Glutamatergic neuron (in vitro differentiated cells): ENCODE results near the gene LAMC2. TPM values are rescaled to one million over a fixed set of nuclear protein-coding genes. Genes with fewer than 3 reads are reported as not detected.

ENCODE experiments used
- DNase-seq: peaks from one replicate; pipeline ENCODE4 v3.0.0; 2022
- H3K27ac Mint-ChIP-seq: one replicate; pipeline ENCODE4 v1.8.0; 2020; ENCODE audit warnings: mild to moderate bottlenecking, mixed read lengths, inconsistent platforms; ENCODE audit not compliant: unreplicated experiment
- H3K27me3 Mint-ChIP-seq: one replicate; pipeline ENCODE4 v1.8.0; 2020; ENCODE audit warnings: mild to moderate bottlenecking, moderate library complexity, mixed read lengths, inconsistent platforms; ENCODE audit not compliant: unreplicated experiment
- H3K36me3 Mint-ChIP-seq: one replicate; pipeline ENCODE4 v1.8.0; 2020; ENCODE audit warnings: mild to moderate bottlenecking, mixed read lengths, inconsistent platforms; ENCODE audit not compliant: unreplicated experiment
- H3K4me1 Mint-ChIP-seq: one replicate; pipeline ENCODE4 v1.8.0; 2020; ENCODE audit warnings: mild to moderate bottlenecking, low read depth, mixed read lengths, inconsistent platforms; ENCODE audit not compliant: unreplicated experiment
- H3K4me3 Mint-ChIP-seq: one replicate; pipeline ENCODE4 v1.8.0; 2020; ENCODE audit warnings: mild to moderate bottlenecking, mixed read lengths, inconsistent platforms; ENCODE audit not compliant: unreplicated experiment
- H3K9me3 Mint-ChIP-seq: one replicate; pipeline ENCODE4 v1.8.0; 2020; ENCODE audit warnings: mild to moderate bottlenecking, moderate library complexity, mixed read lengths, inconsistent platforms; ENCODE audit not compliant: unreplicated experiment
- CTCF ChIP-seq: fragments of 200-600 bp; sonication (generic); IDR thresholded peaks from one replicate; pipeline ENCODE4 v1.5.0; 2021; ENCODE audit not compliant: partially characterized antibody, unreplicated experiment
- total RNA-seq: library from RNA; stranded (reverse); fragmentation: NEBNext Ultra II Directional; extraction: Animal tissue kit (Norgen Biotek cat#: 25700); gene quantifications from one replicate; pipeline ENCODE4 v1.2.1, GENCODE V29; 2021; ENCODE audit not compliant: unreplicated experiment

Gene LAMC2
- total RNA-seq, 1 donor from 2014 or later, result 2.8 TPM

GRCh38 chr1:183166454-183166853 is 19.6 kb upstream of the LAMC2 start:
- Mint-ChIP-seq H3K4me1 (peaks cover 3% of the 10 kb centered on the region), H3K27ac (no peak overlapping the region), H3K36me3 (no peaks in the 10 kb centered on the region), H3K27me3 (no peaks in the 10 kb centered on the region), H3K4me3 (no peak overlapping the region), H3K9me3 (no peaks in the 10 kb centered on the region)
- no peak for TF ChIP-seq CTCF
- DNase-seq, result no peak

GRCh38 chr1:183167676-183168075 is 18.4 kb upstream of the LAMC2 start:
- DNase-seq, result no peak
- Mint-ChIP-seq H3K36me3 (no peaks in the 10 kb centered on the region), H3K27me3 (peaks cover 2% of the 10 kb centered on the region)

GRCh38 chr1:183168308-183168707 is 17.8 kb upstream of the LAMC2 start:
- no peak overlapping the region for H3K4me3 Mint-ChIP-seq
- peaks cover 3% of the 10 kb centered on the region for H3K4me1 Mint-ChIP-seq
- H3K9me3 Mint-ChIP-seq, result no peaks in the 10 kb centered on the region
- TF ChIP-seq CTCF, result no peak
- H3K36me3 Mint-ChIP-seq, result no peaks in the 10 kb centered on the region
- no peak overlapping the region for H3K27ac Mint-ChIP-seq
- peaks cover 2% of the 10 kb centered on the region for H3K27me3 Mint-ChIP-seq
- no peak for DNase-seq

More at GRCh38 chr1:183167676-183168075, 18.4 kb upstream of the LAMC2 start:
- no peaks in the 10 kb centered on the region for H3K9me3 Mint-ChIP-seq
- H3K4me3 Mint-ChIP-seq, result no peak overlapping the region
- TF ChIP-seq CTCF, result no peak
- peaks cover 3% of the 10 kb centered on the region for H3K4me1 Mint-ChIP-seq
- H3K27ac Mint-ChIP-seq, result no peak overlapping the region

GRCh38 chr1:183173828-183174227 is 12.2 kb upstream of the LAMC2 start:
- Mint-ChIP-seq H3K36me3 (no peaks in the 10 kb centered on the region), H3K27ac (no peak overlapping the region), H3K27me3 (peaks cover 3% of the 10 kb centered on the region), H3K4me1 (no peaks in the 10 kb centered on the region), H3K4me3 (no peak overlapping the region), H3K9me3 (no peaks in the 10 kb centered on the region)
- DNase-seq, result no peak
- no peak for TF ChIP-seq CTCF

GRCh38 chr1:183175631-183176030 is 10.4 kb upstream of the LAMC2 start:
- no peaks in the 10 kb centered on the region for H3K9me3 Mint-ChIP-seq
- no peak for DNase-seq

More at GRCh38 chr1:183175631-183176030, 10.4 kb upstream of the LAMC2 start:
- Mint-ChIP-seq H3K27ac (no peak overlapping the region), H3K27me3 (peaks cover 3% of the 10 kb centered on the region), H3K4me1 (peaks cover 3% of the 10 kb centered on the region), H3K36me3 (no peaks in the 10 kb centered on the region), H3K4me3 (no peak overlapping the region)
- no peak for TF ChIP-seq CTCF
